Measurements from ENCODE around the gene HINT2.

The HINT2 gene

DNA sequence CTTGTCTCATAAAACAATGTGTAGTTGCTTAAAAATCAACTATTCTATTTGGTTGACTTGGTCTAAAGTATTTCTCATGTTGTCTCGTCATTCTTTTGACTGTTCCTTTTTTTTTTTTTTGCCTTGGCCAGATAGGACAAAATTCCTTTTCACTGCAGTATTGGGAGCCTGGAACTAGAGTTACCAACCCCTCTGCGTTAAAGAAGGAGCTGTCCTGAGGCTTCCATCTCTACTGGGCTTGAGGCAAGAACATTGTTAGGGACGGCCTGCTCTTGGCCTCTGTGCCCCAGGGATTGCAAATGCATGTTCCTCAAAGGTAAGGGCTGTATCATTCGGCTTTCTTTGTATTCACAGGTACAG is 24.8 kb downstream of the HINT2 start:
- Histone ChIP-seq H2BK120ac (ENCODE audit: low read depth, low read length) (no peak overlapping the region), H3K23ac (ENCODE audit: low read length) (no peak overlapping the region), H2AK5ac (ENCODE audit: low read length) (no peak overlapping the region), H4K5ac (ENCODE audit: low read length) (no peak overlapping the region), H3K56ac (ENCODE audit: low read length) (no peak overlapping the region), H2BK15ac (replicated peaks; ENCODE audit: low read depth) (no peak overlapping the region), H3K4me1 (ENCODE audit: control insufficient read depth, low read depth, low read length) (peaks cover 2% of the 10 kb centered on the region), H3K4me2 (ENCODE audit: low read length) (no peak overlapping the region), H3K36me3 (ENCODE audit: control insufficient read depth, insufficient read depth, low read length) (no peaks in the 10 kb centered on the region), H3K4me3 (ENCODE audit: low read length) (no peak overlapping the region), H3K27ac (ENCODE audit: low read depth, low read length) (no peak overlapping the region), H4K8ac (ENCODE audit: low read depth, low read length) (no peak overlapping the region), H3K79me1 (ENCODE audit: low read length) (peaks cover 5% of the 10 kb centered on the region), H3K9ac (ENCODE audit: low read length) (no peak overlapping the region), H2BK5ac (ENCODE audit: low read length) (no peak overlapping the region), H3K79me2 (ENCODE audit: control insufficient read depth, insufficient read depth, low read length) (peaks cover 3% of the 10 kb centered on the region), H3K18ac (ENCODE audit: low read length) (no peak overlapping the region), H3K4ac (ENCODE audit: low read depth, low read length) (no peak overlapping the region), H3K27me3 (ENCODE audit: insufficient read depth, low read length, poor library complexity) (no peaks in the 10 kb centered on the region)
- DNase-seq, result no peak
- WGBS (ENCODE audit: extremely low coverage, insufficient coverage, low lambda C conversion rate), result no CpG with 5 or more reads among the region's 4 CpGs

DNA sequence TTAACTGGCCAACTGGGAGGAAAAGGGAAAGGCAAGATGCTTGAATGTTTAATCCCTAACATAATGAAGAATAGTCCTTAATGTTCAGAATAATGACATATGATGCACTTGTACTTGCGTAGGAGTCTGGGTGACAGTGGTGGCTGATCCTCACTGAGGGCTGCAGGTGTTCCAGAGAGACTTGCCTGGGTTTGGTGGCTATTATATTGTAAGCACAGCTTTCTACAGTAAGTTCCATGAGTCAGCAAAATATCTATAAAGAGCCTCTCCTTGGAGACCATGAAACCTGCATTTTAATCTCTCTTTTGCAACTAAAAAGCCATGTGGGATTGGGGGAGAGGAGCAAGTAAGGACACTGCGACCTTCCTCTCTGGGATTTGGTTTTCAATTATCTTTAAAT is 25.3 kb downstream of the HINT2 start:
- no peak overlapping the region for H2AK5ac ChIP-seq (ENCODE audit: low read length)
- H3K4me3 ChIP-seq (ENCODE audit: low read length), result no peak overlapping the region
- no peak overlapping the region for H3K18ac ChIP-seq (ENCODE audit: low read length)
- no peak overlapping the region for H4K5ac ChIP-seq (ENCODE audit: low read length)
- no peak overlapping the region for H4K8ac ChIP-seq (ENCODE audit: low read depth, low read length)
- no peak overlapping the region for H2BK15ac ChIP-seq (replicated peaks; ENCODE audit: low read depth)
- no peaks in the 10 kb centered on the region for H3K27me3 ChIP-seq (ENCODE audit: insufficient read depth, low read length, poor library complexity)
- no peak overlapping the region for H3K27ac ChIP-seq (ENCODE audit: low read depth, low read length)
- no peak overlapping the region for H2BK120ac ChIP-seq (ENCODE audit: low read depth, low read length)
- H2BK5ac ChIP-seq (ENCODE audit: low read length), result no peak overlapping the region
- no peak overlapping the region for H3K9ac ChIP-seq (ENCODE audit: low read length)
- DNase-seq, result no peak
- H3K79me2 ChIP-seq (ENCODE audit: control insufficient read depth, insufficient read depth, low read length), result peaks cover 3% of the 10 kb centered on the region
- H3K56ac ChIP-seq (ENCODE audit: low read length), result no peak overlapping the region
- no peaks in the 10 kb centered on the region for H3K36me3 ChIP-seq (ENCODE audit: control insufficient read depth, insufficient read depth, low read length)
- no peak overlapping the region for H3K23ac ChIP-seq (ENCODE audit: low read length)
- H3K79me1 ChIP-seq (ENCODE audit: low read length), result peaks cover 5% of the 10 kb centered on the region
- no peak overlapping the region for H3K4ac ChIP-seq (ENCODE audit: low read depth, low read length)
- H3K4me2 ChIP-seq (ENCODE audit: low read length), result no peak overlapping the region
- H3K4me1 ChIP-seq (ENCODE audit: control insufficient read depth, low read depth, low read length), result peaks cover 2% of the 10 kb centered on the region
- WGBS (ENCODE audit: extremely low coverage, insufficient coverage, low lambda C conversion rate), result no CpG with 5 or more reads among the region's 2 CpGs

DNA sequence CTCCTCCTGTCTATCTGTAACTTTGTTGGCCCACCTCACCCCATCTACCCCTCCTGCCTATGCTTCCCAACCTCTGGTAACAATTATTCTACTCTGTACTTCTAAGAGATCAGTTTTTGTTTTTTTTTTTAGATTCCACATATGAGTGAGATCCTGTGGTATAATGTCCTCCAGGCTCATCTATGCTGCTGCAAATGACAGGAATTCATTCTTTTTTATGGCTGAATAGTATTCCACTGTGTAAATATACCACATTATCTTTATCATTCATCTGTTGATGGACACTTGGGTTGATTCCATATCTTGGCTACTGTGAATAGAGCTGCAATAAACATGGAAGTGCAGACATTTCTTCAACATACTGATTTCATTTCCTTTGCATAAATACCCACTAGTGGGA is 31.4 kb downstream of the HINT2 start:
- H3K36me3 ChIP-seq (ENCODE audit: control insufficient read depth, insufficient read depth, low read length), result no peaks in the 10 kb centered on the region
- H2AK5ac ChIP-seq (ENCODE audit: low read length), result no peak overlapping the region
- no peak overlapping the region for H2BK120ac ChIP-seq (ENCODE audit: low read depth, low read length)
- H3K9ac ChIP-seq (ENCODE audit: low read length), result no peak overlapping the region
- H3K79me2 ChIP-seq (ENCODE audit: control insufficient read depth, insufficient read depth, low read length), result no peaks in the 10 kb centered on the region
- no peak overlapping the region for H2BK15ac ChIP-seq (replicated peaks; ENCODE audit: low read depth)
- no peaks in the 10 kb centered on the region for H3K27me3 ChIP-seq (ENCODE audit: insufficient read depth, low read length, poor library complexity)
- H3K23ac ChIP-seq (ENCODE audit: low read length), result no peak overlapping the region
- no peak overlapping the region for H2BK5ac ChIP-seq (ENCODE audit: low read length)
- no peak overlapping the region for H4K5ac ChIP-seq (ENCODE audit: low read length)
- no peak overlapping the region for H3K4me2 ChIP-seq (ENCODE audit: low read length)
- DNase-seq, result no peak
- no peak overlapping the region for H3K4ac ChIP-seq (ENCODE audit: low read depth, low read length)
- no peak overlapping the region for H3K4me3 ChIP-seq (ENCODE audit: low read length)
- H3K4me1 ChIP-seq (ENCODE audit: control insufficient read depth, low read depth, low read length), result no peaks in the 10 kb centered on the region
- no peak overlapping the region for H4K8ac ChIP-seq (ENCODE audit: low read depth, low read length)
- no peak overlapping the region for H3K18ac ChIP-seq (ENCODE audit: low read length)
- H3K79me1 ChIP-seq (ENCODE audit: low read length), result no peaks in the 10 kb centered on the region
- H3K56ac ChIP-seq (ENCODE audit: low read length), result no peak overlapping the region
- H3K27ac ChIP-seq (ENCODE audit: low read depth, low read length), result no peak overlapping the region

DNA sequence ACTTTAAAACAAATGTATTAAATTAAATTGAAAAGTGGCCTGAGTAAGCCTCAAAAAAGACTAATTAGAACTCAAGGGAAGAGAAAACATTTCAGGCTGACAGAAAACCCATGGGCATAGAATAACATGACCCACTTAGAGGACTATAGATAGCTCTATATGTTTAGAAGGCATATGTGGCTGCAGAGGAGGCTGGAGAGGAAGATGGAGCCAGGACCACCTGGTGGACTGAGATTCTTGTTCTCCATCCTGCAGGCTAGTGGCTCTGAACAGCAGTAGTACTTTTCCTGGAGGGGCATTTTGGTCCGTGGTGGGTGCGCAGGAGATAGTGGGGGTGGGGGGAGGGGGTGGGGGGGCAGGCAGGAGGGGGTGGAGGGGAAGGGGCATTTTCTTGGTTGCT is 33.8 kb downstream of the HINT2 start:
- no peak overlapping the region for H2BK5ac ChIP-seq (ENCODE audit: low read length)
- no peak overlapping the region for H3K23ac ChIP-seq (ENCODE audit: low read length)
- H3K79me1 ChIP-seq (ENCODE audit: low read length), result no peaks in the 10 kb centered on the region
- no peaks in the 10 kb centered on the region for H3K79me2 ChIP-seq (ENCODE audit: control insufficient read depth, insufficient read depth, low read length)
- no peak overlapping the region for H4K8ac ChIP-seq (ENCODE audit: low read depth, low read length)
- WGBS (ENCODE audit: extremely low coverage, insufficient coverage, low lambda C conversion rate), result no CpG with 5 or more reads among the region's 2 CpGs
- no peak overlapping the region for H3K9ac ChIP-seq (ENCODE audit: low read length)
- H3K18ac ChIP-seq (ENCODE audit: low read length), result no peak overlapping the region
- no peak overlapping the region for H4K5ac ChIP-seq (ENCODE audit: low read length)
- H3K4me3 ChIP-seq (ENCODE audit: low read length), result no peak overlapping the region
- H2BK15ac ChIP-seq (replicated peaks; ENCODE audit: low read depth), result no peak overlapping the region
- no peak overlapping the region for H3K27ac ChIP-seq (ENCODE audit: low read depth, low read length)
- H2BK120ac ChIP-seq (ENCODE audit: low read depth, low read length), result no peak overlapping the region
- no peaks in the 10 kb centered on the region for H3K4me1 ChIP-seq (ENCODE audit: control insufficient read depth, low read depth, low read length)
- no peak for DNase-seq
- no peaks in the 10 kb centered on the region for H3K27me3 ChIP-seq (ENCODE audit: insufficient read depth, low read length, poor library complexity)
- no peak overlapping the region for H3K4me2 ChIP-seq (ENCODE audit: low read length)
- H2AK5ac ChIP-seq (ENCODE audit: low read length), result no peak overlapping the region
- H3K4ac ChIP-seq (ENCODE audit: low read depth, low read length), result no peak overlapping the region
- no peak overlapping the region for H3K56ac ChIP-seq (ENCODE audit: low read length)
- no peaks in the 10 kb centered on the region for H3K36me3 ChIP-seq (ENCODE audit: control insufficient read depth, insufficient read depth, low read length)

DNA sequence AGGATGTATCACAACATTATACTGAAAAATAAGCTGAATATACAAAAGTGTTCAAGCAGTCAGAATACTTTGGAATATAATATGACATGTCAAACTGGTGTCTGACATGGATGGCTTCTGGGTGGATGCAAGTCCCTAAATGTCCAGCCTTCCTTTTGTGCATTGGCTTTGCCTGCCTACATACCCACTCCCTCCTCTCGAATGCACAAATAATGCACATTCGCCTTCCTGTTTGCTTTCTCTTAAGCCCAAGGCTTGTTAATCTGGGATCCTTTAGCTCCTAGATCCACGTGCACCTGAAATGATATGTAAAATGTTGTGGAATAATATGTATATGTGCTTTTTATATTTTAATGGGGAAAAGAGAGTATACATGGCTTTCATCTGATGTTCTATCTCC is 36.3 kb downstream of the HINT2 start:
- no peak overlapping the region for H4K5ac ChIP-seq (ENCODE audit: low read length)
- DNase-seq, result no peak
- no peak overlapping the region for H3K27ac ChIP-seq (ENCODE audit: low read depth, low read length)
- no peak overlapping the region for H3K23ac ChIP-seq (ENCODE audit: low read length)
- no peaks in the 10 kb centered on the region for H3K27me3 ChIP-seq (ENCODE audit: insufficient read depth, low read length, poor library complexity)
- no CpG with 5 or more reads among the region's 3 CpGs for WGBS (ENCODE audit: extremely low coverage, insufficient coverage, low lambda C conversion rate)
- H3K79me1 ChIP-seq (ENCODE audit: low read length), result no peaks in the 10 kb centered on the region
- H3K36me3 ChIP-seq (ENCODE audit: control insufficient read depth, insufficient read depth, low read length), result no peaks in the 10 kb centered on the region
- no peak overlapping the region for H2BK15ac ChIP-seq (replicated peaks; ENCODE audit: low read depth)
- peaks cover 3% of the 10 kb centered on the region for H3K4me1 ChIP-seq (ENCODE audit: control insufficient read depth, low read depth, low read length)
- no peak overlapping the region for H2BK120ac ChIP-seq (ENCODE audit: low read depth, low read length)
- H3K9ac ChIP-seq (ENCODE audit: low read length), result no peak overlapping the region
- no peak overlapping the region for H4K8ac ChIP-seq (ENCODE audit: low read depth, low read length)
- H3K4me2 ChIP-seq (ENCODE audit: low read length), result no peak overlapping the region
- no peak overlapping the region for H3K4ac ChIP-seq (ENCODE audit: low read depth, low read length)
- no peak overlapping the region for H3K4me3 ChIP-seq (ENCODE audit: low read length)
- no peak overlapping the region for H3K56ac ChIP-seq (ENCODE audit: low read length)
- H3K79me2 ChIP-seq (ENCODE audit: control insufficient read depth, insufficient read depth, low read length), result no peaks in the 10 kb centered on the region
- no peak overlapping the region for H2AK5ac ChIP-seq (ENCODE audit: low read length)
- H2BK5ac ChIP-seq (ENCODE audit: low read length), result no peak overlapping the region
- H3K18ac ChIP-seq (ENCODE audit: low read length), result no peak overlapping the region

DNA sequence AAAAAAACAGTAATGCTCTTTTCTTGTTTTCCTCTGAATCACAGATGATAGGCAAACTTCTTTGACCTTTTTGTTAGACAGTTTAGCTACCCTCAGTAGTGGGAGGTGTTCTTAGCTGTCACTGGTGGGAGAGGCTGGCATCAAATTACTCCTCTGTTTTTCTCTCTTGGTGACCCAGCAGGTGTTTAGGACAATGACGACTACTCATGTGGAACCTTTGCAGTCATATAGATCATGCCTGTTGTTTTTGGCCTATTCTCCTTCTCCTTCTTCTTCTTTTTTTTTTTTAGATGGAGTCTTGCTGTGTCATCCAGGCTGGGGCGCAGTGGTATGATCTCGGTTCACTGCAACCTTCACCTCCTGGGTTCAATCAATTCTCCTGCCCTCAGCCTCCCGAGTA is 38.8 kb downstream of the HINT2 start:
- H2BK5ac ChIP-seq (ENCODE audit: low read length), result no peak overlapping the region
- no peak overlapping the region for H3K4me3 ChIP-seq (ENCODE audit: low read length)
- DNase-seq, result no peak
- WGBS (ENCODE audit: extremely low coverage, insufficient coverage, low lambda C conversion rate), result no CpG with 5 or more reads among the region's 4 CpGs
- no peak overlapping the region for H3K18ac ChIP-seq (ENCODE audit: low read length)
- H3K4ac ChIP-seq (ENCODE audit: low read depth, low read length), result no peak overlapping the region
- no peaks in the 10 kb centered on the region for H3K79me2 ChIP-seq (ENCODE audit: control insufficient read depth, insufficient read depth, low read length)
- H3K27me3 ChIP-seq (ENCODE audit: insufficient read depth, low read length, poor library complexity), result no peaks in the 10 kb centered on the region
- H2BK120ac ChIP-seq (ENCODE audit: low read depth, low read length), result no peak overlapping the region
- no peak overlapping the region for H3K27ac ChIP-seq (ENCODE audit: low read depth, low read length)
- no peak overlapping the region for H3K56ac ChIP-seq (ENCODE audit: low read length)
- H3K23ac ChIP-seq (ENCODE audit: low read length), result no peak overlapping the region
- H2BK15ac ChIP-seq (replicated peaks; ENCODE audit: low read depth), result no peak overlapping the region
- no peak overlapping the region for H4K8ac ChIP-seq (ENCODE audit: low read depth, low read length)
- no peaks in the 10 kb centered on the region for H3K36me3 ChIP-seq (ENCODE audit: control insufficient read depth, insufficient read depth, low read length)
- no peak overlapping the region for H3K9ac ChIP-seq (ENCODE audit: low read length)
- H3K4me2 ChIP-seq (ENCODE audit: low read length), result no peak overlapping the region
- H3K4me1 ChIP-seq (ENCODE audit: control insufficient read depth, low read depth, low read length), result peaks cover 3% of the 10 kb centered on the region
- H2AK5ac ChIP-seq (ENCODE audit: low read length), result no peak overlapping the region
- H4K5ac ChIP-seq (ENCODE audit: low read length), result no peak overlapping the region
- no peaks in the 10 kb centered on the region for H3K79me1 ChIP-seq (ENCODE audit: low read length)

All from mesendoderm (in vitro differentiated cells).